ENCODE measurements around the gene NPIPB9.
"Not testable (repeated sequence)": the region's sequence is repeated elsewhere in the genome, so short reads cannot be mapped to it uniquely, and the experiment has no call there.

Gene NPIPB9

GRCh38 chr16:28751487-28751886 lies at the start of gene NPIPB9:
Gene NPIPB9 (plus strand): TSS chr16:28751787.
- DNase-seq: not testable (repeated sequence)

GRCh38 chr16:28704246-28704645 lies 47.3 kb upstream of the NPIPB9 start:
- DNase-seq: not testable (repeated sequence)

- DNase-seq: not testable (repeated sequence)
Measured at GRCh38 chr16:28711220-28712083, 40.1 kb upstream of the NPIPB9 start, which contains the start of gene EIF3C. Gene EIF3C (plus strand): TSS chr16:28711464. CDS start chr16:28711687, 223 bp downstream.

- DNase-seq: not testable (repeated sequence)
Measured at GRCh38 chr16:28722852-28723650, 28.5 kb upstream of the NPIPB9 start.

GRCh38 chr16:28731253-28731652 lies 20.3 kb upstream of the NPIPB9 start:
- DNase-seq: not testable (repeated sequence)

- DNase-seq: not testable (repeated sequence)
Measured at GRCh38 chr16:28732455-28733124, 19.0 kb upstream of the NPIPB9 start.

- not testable (repeated sequence) for DNase-seq
Measured at GRCh38 chr16:28739787-28740186, 11.8 kb upstream of the NPIPB9 start.

GRCh38 chr16:28740631-28741030 lies 11.0 kb upstream of the NPIPB9 start:
- not testable (repeated sequence) for DNase-seq

- not testable (repeated sequence) for DNase-seq
Measured at GRCh38 chr16:28741295-28741694, 10.3 kb upstream of the NPIPB9 start.

GRCh38 chr16:28746618-28747350 lies 4.8 kb upstream of the NPIPB9 start:
- DNase-seq: not testable (repeated sequence)

GRCh38 chr16:28749997-28750465 lies 1.6 kb upstream of the NPIPB9 start:
- DNase-seq: peak; percentile 58

GRCh38 chr16:28750469-28751067 lies 1.0 kb upstream of the NPIPB9 start:
- not testable (repeated sequence) for DNase-seq

- not testable (repeated sequence) for DNase-seq
Measured at GRCh38 chr16:28781697-28782096, 30.1 kb downstream of the NPIPB9 start.

GRCh38 chr16:28782357-28782756 lies 30.8 kb downstream of the NPIPB9 start:
- DNase-seq: not testable (repeated sequence)

GRCh38 chr16:28802235-28803019 lies 50.8 kb downstream of the NPIPB9 start:
- peak; percentile 77 for DNase-seq

GRCh38 chr16:28807445-28808120 lies 56.0 kb downstream of the NPIPB9 start:
- not testable (repeated sequence) for DNase-seq

GRCh38 chr16:28820016-28820415 lies 68.4 kb downstream of the NPIPB9 start:
- no peak for DNase-seq

GRCh38 chr16:28820546-28820945 lies 69.0 kb downstream of the NPIPB9 start:
- not testable (repeated sequence) for DNase-seq

GRCh38 chr16:28821874-28822519 lies 70.4 kb downstream of the NPIPB9 start:
- DNase-seq: no peak
